ENCODE results near the gene GRM7. TPM values are rescaled to one million over a fixed set of nuclear protein-coding genes. Genes with fewer than 3 reads are reported as not detected.

Gene GRM7
- total and polyA plus RNA-seq, 12 donors: 0.27 to 7.8 (median 3.2) TPM; not detected in 3

GRCh38 chr3:7062714-7063113 lies 201.8 kb downstream of the GRM7 start:
- no peaks in the 10 kb centered on the region for H3K9me3 ChIP-seq (replicated peaks in 1 of 3)
- 40 to 80% (median 50%) methylated on average over 1 of the region's 1 CpG for whole genome bisulfite sequencing, 4 donors
- no peak for DNase-seq
- no peak overlapping the region for H3K27ac ChIP-seq
- no peaks in the 10 kb centered on the region for H3K27me3 ChIP-seq
- H3K4me3 ChIP-seq: no peak overlapping the region
- no peaks in the 10 kb centered on the region for H3K4me1 ChIP-seq (replicated peaks in 1 of 2)
- intact Hi-C loops (cut with DNase I): no loop called here
- TF ChIP-seq POLR2A (IDR thresholded peaks at IDR 0.05) (no peak), CTCF (IDR thresholded peaks at IDR 0.05) (no peak)
- H3K36me3 ChIP-seq (replicated peaks in 1 of 2): no peaks in the 10 kb centered on the region

GRCh38 chr3:7070461-7070860 lies 209.5 kb downstream of the GRM7 start:
- TF ChIP-seq POLR2A (IDR thresholded peaks at IDR 0.05): no peak
- no peak for TF ChIP-seq CTCF (IDR thresholded peaks at IDR 0.05)
- intact Hi-C loops (cut with DNase I): no loop called here

GRCh38 chr3:7074217-7074616 lies 213.3 kb downstream of the GRM7 start:
- Histone ChIP-seq H3K27me3 (no peaks in the 10 kb centered on the region), H3K4me3 (no peak overlapping the region), H3K9me3 (replicated peaks in 1 of 3) (no peaks in the 10 kb centered on the region), H3K36me3 (replicated peaks in 1 of 2) (no peaks in the 10 kb centered on the region), H3K27ac (no peak overlapping the region), H3K4me1 (replicated peaks in 1 of 2) (no peaks in the 10 kb centered on the region)
- DNase-seq: no peak
- TF ChIP-seq POLR2A (IDR thresholded peaks at IDR 0.05) (no peak), CTCF (IDR thresholded peaks at IDR 0.05) (no peak)
- 73 to 79% (median 76%) methylated on average over 3 of the region's 3 CpGs for WGBS, 4 donors
- intact Hi-C loops (cut with DNase I): no loop called here

More at GRCh38 chr3:7070461-7070860, 209.5 kb downstream of the GRM7 start:
- H3K9me3 ChIP-seq (replicated peaks in 1 of 3): no peaks in the 10 kb centered on the region
- H3K27me3 ChIP-seq: no peaks in the 10 kb centered on the region
- no peak overlapping the region for H3K4me3 ChIP-seq
- DNase-seq: no peak
- no peaks in the 10 kb centered on the region for H3K4me1 ChIP-seq (replicated peaks in 1 of 2)
- H3K27ac ChIP-seq: no peak overlapping the region
- WGBS, 4 donors: 59 to 76% (median 71%) methylated on average over 6 of the region's 6 CpGs
- H3K36me3 ChIP-seq (replicated peaks in 1 of 2): no peaks in the 10 kb centered on the region

GRCh38 chr3:7075117-7075516 lies 214.2 kb downstream of the GRM7 start:
- no peaks in the 10 kb centered on the region for H3K27me3 ChIP-seq
- no peaks in the 10 kb centered on the region for H3K36me3 ChIP-seq (replicated peaks in 1 of 2)
- intact Hi-C loops (cut with DNase I): no loop called here
- H3K4me3 ChIP-seq: no peak overlapping the region
- no peaks in the 10 kb centered on the region for H3K9me3 ChIP-seq (replicated peaks in 1 of 3)
- DNase-seq: no peak
- TF ChIP-seq POLR2A (IDR thresholded peaks at IDR 0.05) (no peak), CTCF (IDR thresholded peaks at IDR 0.05) (no peak)
- 17 to 50% (median 35%) methylated on average over 1 of the region's 1 CpG for WGBS, 4 donors
- H3K27ac ChIP-seq: no peak overlapping the region
- no peaks in the 10 kb centered on the region for H3K4me1 ChIP-seq (replicated peaks in 1 of 2)

All from adrenal gland (tissue), 12 donors.